ENCODE data around the gene ZBTB7C.

- no peak for TF ChIP-seq CTCF (tag by site-specific recombination; IDR thresholded peaks at IDR 0.05)
- TF ChIP-seq ZFP41 (tag by site-specific recombination; IDR thresholded peaks at IDR 0.05; ENCODE audit: borderline replicate concordance) = no peak
- TF ChIP-seq ZNF658 (tag by site-specific recombination; IDR thresholded peaks at IDR 0.05) = no peak
- TF ChIP-seq PRDM10 (tag by site-specific recombination; IDR thresholded peaks at IDR 0.05) = no peak
- TF ChIP-seq ZBTB26 (tag by site-specific recombination; optimal IDR thresholded peaks at IDR 0.05) = no peak
- no peak for TF ChIP-seq ZNF549 (tag by site-specific recombination; IDR thresholded peaks at IDR 0.05)
These were observed 182.0 kb downstream of the ZBTB7C start for GRCh38 chr18:48227206-48227605.
